Measurements from ENCODE around the gene GPR3. TPM values are rescaled to one million over a fixed set of nuclear protein-coding genes. Genes with fewer than 3 reads are reported as not detected.
A peak's percentile ranks its signal among the peaks of the same experiment; 100 is the strongest.

Gene GPR3
- total and polyA plus RNA-seq, 2 of the 8 experiments (the other 6 are each of a cell fraction or from before 2014, with no cell fraction given), result 9.9 to 26.5 TPM

DNA sequence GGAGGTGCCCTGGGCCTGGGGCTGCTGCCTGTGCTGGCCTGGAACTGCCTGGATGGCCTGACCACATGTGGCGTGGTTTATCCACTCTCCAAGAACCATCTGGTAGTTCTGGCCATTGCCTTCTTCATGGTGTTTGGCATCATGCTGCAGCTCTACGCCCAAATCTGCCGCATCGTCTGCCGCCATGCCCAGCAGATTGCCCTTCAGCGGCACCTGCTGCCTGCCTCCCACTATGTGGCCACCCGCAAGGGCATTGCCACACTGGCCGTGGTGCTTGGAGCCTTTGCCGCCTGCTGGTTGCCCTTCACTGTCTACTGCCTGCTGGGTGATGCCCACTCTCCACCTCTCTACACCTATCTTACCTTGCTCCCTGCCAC is 1.8 kb downstream of the GPR3 start:
- peak overlapping the region; percentile 3 for H3K4ac ChIP-seq (replicated peaks; ENCODE audit: insufficient read length, low read depth, low read length)
- DNase-seq (ENCODE audit: low read depth in 1 of 2, low spot score in 2 of 2), result no peak
- H3K56ac ChIP-seq (replicated peaks; ENCODE audit: insufficient read length, low read depth, low read length), result no peak overlapping the region
- H3K36me3 ChIP-seq (ENCODE audit: control insufficient read depth in 2 of 4, insufficient read depth in 4 of 4, low read length in 3 of 4), result no peaks in the 10 kb centered on the region
- no peak overlapping the region for H4K91ac ChIP-seq (replicated peaks; ENCODE audit: insufficient read length, low read length)
- no peak overlapping the region for H4K8ac ChIP-seq (ENCODE audit: extremely low read depth, insufficient read depth, low read length)
- no peaks in the 10 kb centered on the region for H3K9me3 ChIP-seq (ENCODE audit: insufficient read depth in 2 of 2, low read depth in 1 of 2, low read length in 1 of 2)
- no peak overlapping the region for H2BK20ac ChIP-seq (ENCODE audit: low read length)
- H3K23me2 ChIP-seq (ENCODE audit: low read depth, low read length), result peaks cover 13% of the 10 kb centered on the region
- peaks cover 2 to 6% of the 10 kb centered on the region in 2 experiments for H4K20me1 ChIP-seq (replicated peaks in 1 of 2; ENCODE audit: control insufficient read depth in 1 of 2, insufficient read depth in 2 of 2, low read length in 2 of 2)
- H3K9ac ChIP-seq (replicated peaks in 1 of 4; ENCODE audit: extremely low read depth in 1 of 4, low read depth in 3 of 4, low read length in 3 of 4), result no peak overlapping the region
- H3K14ac ChIP-seq (ENCODE audit: insufficient read length), result no peak overlapping the region
- no peak overlapping the region for H2BK120ac ChIP-seq (replicated peaks; ENCODE audit: low read depth, low read length)
- H3K79me2 ChIP-seq (ENCODE audit: control insufficient read depth in 1 of 2, insufficient read depth in 2 of 2, low read length in 2 of 2), result no peaks in the 10 kb centered on the region
- H3K79me1 ChIP-seq (ENCODE audit: low read depth, low read length), result no peaks in the 10 kb centered on the region
- peak overlapping the region; percentile 29; the same call in 1 of the 2 replicates for H2AK5ac ChIP-seq (ENCODE audit: low read depth, low read length)
- H3K23ac ChIP-seq (ENCODE audit: insufficient read length), result no peak overlapping the region
- H3K4me3 ChIP-seq (ENCODE audit: extremely low read depth in 1 of 4, insufficient read depth in 2 of 4, low read depth in 3 of 4, low read length in 4 of 4), result no peak overlapping the region
- H2BK12ac ChIP-seq (ENCODE audit: low read depth, low read length), result 0 out of 2 replicates have a peak overlapping the region, but pooled peaks have one; percentile 1
- 96% methylated on average over 9 of the region's 9 CpGs; no CpG with 5 or more reads in 1 of the 2 experiments for WGBS, 2 experiments (ENCODE audit: extremely low coverage in 1 of 2, insufficient coverage in 1 of 2, insufficient read length in 1 of 2, insufficient replicate concordance in 2 of 2, low coverage in 1 of 2, low lambda C conversion rate in 2 of 2, missing lambda C conversion rate in 1 of 2)
- no peaks in the 10 kb centered on the region for H3K27me3 ChIP-seq (replicated peaks in 1 of 4; ENCODE audit: control insufficient read depth in 3 of 4, extremely low read depth in 1 of 4, insufficient read depth in 3 of 4, low read length in 3 of 4)
- FAIRE-seq, result no peak
- ChIA-PET POLR2A (ENCODE audit: partially characterized antibody) (interaction anchor here (1.3 to 1.6 kb wide), 4 partner anchors 41 to 213 kb away, joined by 3 to 5 read pairs (median 3); no protein-coding TSS in a partner anchor), CTCF (ENCODE audit: partially characterized antibody) (interaction anchor here (0.7 to 37.8 kb wide), 36 partner anchors 6 to 321 kb away, joined by 3 to 863 read pairs (median 5); partner anchors contain the start of genes FCN3, GPR3, MAP3K6 and SYTL1)
- H4K5ac ChIP-seq (ENCODE audit: insufficient read length, low read depth, low read length), result no peak overlapping the region
- H3K4me1 ChIP-seq (replicated peaks in 1 of 4; ENCODE audit: control insufficient read depth in 3 of 4, insufficient read depth in 4 of 4, low read length in 3 of 4), result peaks cover 0 to 27% (median 15%) of the 10 kb centered on the region in 4 experiments; a peak in 6 of 7 replicates
- no peak overlapping the region for H3K27ac ChIP-seq (ENCODE audit: low read depth, low read length)
- H2BK15ac ChIP-seq (ENCODE audit: low read length), result peak overlapping the region; percentile 97; the same call in 1 of the 2 replicates
- H3K4me2 ChIP-seq (ENCODE audit: insufficient read depth in 1 of 2, low read depth in 2 of 2, low read length in 2 of 2), result no peak overlapping the region
- no peak overlapping the region for H3K18ac ChIP-seq (ENCODE audit: extremely low read depth, low read length)
- no peak overlapping the region for H2AFZ ChIP-seq (ENCODE audit: low read length)
- H2BK5ac ChIP-seq (ENCODE audit: low read depth, low read length), result 0 out of 2 replicates have a peak overlapping the region, but pooled peaks have one; percentile 24
- TF ChIP-seq JUND (IDR thresholded peaks at IDR 0.05; ENCODE audit: low read length) (no peak), EGR1 (IDR thresholded peaks at IDR 0.05; ENCODE audit: borderline replicate concordance, low read depth, low read length) (no peak), CBX8 (IDR thresholded peaks at IDR 0.05; ENCODE audit: borderline replicate concordance, low read depth, low read length) (no peak), BRCA1 (IDR thresholded peaks at IDR 0.05; ENCODE audit: low read depth, low read length) (no peak), SIRT6 (IDR thresholded peaks at IDR 0.05; ENCODE audit: low read length) (no peak), CBX5 (IDR thresholded peaks at IDR 0.05; ENCODE audit: low read depth, low read length) (no peak)
- TF ChIP-seq, protein P1, sequence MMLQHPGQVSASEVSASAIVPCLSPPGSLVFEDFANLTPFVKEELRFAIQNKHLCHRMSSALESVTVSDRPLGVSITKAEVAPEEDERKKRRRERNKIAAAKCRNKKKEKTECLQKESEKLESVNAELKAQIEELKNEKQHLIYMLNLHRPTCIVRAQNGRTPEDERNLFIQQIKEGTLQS (IDR thresholded peaks at IDR 0.05; ENCODE audit: insufficient read depth, low read depth, low read length), result no peak

Measured in H1 (cell line).